Raji (cell line): ENCODE data around the gene MBP.

Source experiments
- POLR2A ChIP-seq: IDR thresholded peaks from 2 replicates; pipeline ENCODE4 v1.6.1; 2011; ENCODE audit warnings: low read depth, low read length, control low read depth; ENCODE audit not compliant: insufficient read depth

Gene MBP

DNA sequence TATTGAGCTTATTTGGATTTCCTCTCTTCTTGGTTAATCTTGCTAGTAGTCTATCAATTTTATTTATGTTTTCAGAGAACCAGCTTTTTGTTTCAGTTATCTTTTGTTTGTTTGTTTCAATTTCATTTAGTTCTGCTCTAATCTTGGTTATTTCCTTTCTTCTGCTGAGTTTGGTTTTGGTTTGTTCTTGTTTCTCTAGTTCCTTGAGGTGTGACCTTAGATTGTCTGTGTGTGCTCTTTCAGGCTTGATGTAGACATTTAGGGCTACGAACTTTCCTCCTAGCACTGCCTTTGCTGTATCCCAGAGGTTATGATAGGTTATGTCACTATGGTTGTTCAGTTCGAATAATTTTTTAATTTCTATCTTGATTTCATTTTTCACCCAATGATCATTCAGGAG, 168.6 kb downstream of the MBP start:
- TF ChIP-seq POLR2A = no peak

GRCh38 chr18:76962851-76963250, 169.7 kb downstream of the MBP start:
- no peak for TF ChIP-seq POLR2A

DNA sequence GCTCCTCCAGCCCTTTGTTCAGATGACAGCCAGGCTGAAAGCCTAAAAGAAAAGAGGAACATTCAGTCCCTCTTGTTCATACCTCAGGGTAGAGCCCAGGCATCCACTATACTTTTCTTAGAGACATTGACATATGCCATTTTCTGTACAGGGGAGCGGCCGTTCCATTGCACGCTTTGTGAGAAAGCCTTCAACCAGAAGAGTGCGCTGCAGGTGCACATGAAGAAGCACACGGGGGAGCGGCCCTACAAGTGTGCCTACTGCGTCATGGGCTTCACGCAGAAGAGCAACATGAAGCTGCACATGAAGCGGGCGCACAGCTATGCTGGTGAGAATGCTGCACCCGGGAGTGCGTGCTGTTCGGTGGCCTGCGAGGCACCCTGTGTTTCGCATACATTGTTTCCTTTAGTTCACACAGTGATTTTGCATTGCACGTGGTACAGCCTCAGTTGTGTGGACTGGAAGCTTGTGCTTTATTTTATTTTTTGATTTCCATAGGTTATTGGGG, 172.0 kb downstream of the MBP start:
- TF ChIP-seq POLR2A = no peak

GRCh38 chr18:76959605-76960004, 173.0 kb downstream of the MBP start:
- no peak for TF ChIP-seq POLR2A

- no peak for TF ChIP-seq POLR2A
Observed at GRCh38 chr18:76958692-76959341, 173.8 kb downstream of the MBP start.

- TF ChIP-seq POLR2A = no peak
Observed at GRCh38 chr18:76957384-76958355, 174.9 kb downstream of the MBP start.

DNA sequence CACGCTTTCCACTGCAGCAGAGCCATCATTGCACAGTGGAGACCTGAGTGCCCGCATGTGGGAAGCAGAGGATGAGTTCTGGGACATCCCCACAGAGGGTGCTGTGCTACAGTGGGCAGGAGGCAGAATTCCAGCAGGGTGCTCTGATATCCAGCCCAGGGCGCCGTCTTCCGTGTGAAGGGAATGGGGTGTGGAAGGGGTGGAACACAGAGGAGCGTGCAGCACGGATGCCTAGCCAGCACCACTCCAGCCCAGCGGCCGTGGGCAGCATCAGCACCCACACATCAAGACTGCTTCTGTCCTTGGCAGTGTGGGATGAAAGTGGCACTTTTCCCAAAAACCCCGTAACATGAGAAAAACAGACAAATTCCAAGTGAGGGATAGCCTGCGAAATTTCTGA, 175.9 kb downstream of the MBP start:
- no peak for TF ChIP-seq POLR2A

- no peak for TF ChIP-seq POLR2A
Observed at GRCh38 chr18:76955524-76956170, 176.9 kb downstream of the MBP start.

- no peak for TF ChIP-seq POLR2A
Observed at GRCh38 chr18:76953583-76954233, 178.9 kb downstream of the MBP start.

GRCh38 chr18:76953156-76953555, 179.4 kb downstream of the MBP start:
- no peak for TF ChIP-seq POLR2A

DNA sequence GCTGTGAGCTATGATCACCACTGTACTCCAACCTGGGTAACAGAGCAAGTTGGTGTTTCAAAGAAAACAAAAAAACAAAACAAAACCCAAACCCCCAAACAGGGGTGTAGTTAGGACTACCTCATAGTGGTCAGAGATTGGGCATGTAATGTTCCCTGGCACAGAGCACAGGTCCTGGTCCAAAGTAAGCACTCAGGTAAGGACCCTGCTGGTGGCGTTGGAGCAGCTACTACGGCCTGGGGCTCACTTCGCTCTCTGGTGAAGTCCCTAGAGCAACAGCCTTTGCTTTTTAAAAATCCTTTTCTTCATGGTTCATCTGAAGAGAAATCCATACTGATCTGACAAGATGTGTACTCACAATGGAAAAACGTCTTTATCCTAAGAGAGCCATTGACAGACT, 179.8 kb downstream of the MBP start:
- no peak for TF ChIP-seq POLR2A

- TF ChIP-seq POLR2A = no peak
Observed at GRCh38 chr18:76951456-76952247, 180.9 kb downstream of the MBP start.

GRCh38 chr18:76948345-76948744, 184.2 kb downstream of the MBP start:
- TF ChIP-seq POLR2A = no peak

GRCh38 chr18:76943542-76944339, 188.8 kb downstream of the MBP start:
- TF ChIP-seq POLR2A = no peak

DNA sequence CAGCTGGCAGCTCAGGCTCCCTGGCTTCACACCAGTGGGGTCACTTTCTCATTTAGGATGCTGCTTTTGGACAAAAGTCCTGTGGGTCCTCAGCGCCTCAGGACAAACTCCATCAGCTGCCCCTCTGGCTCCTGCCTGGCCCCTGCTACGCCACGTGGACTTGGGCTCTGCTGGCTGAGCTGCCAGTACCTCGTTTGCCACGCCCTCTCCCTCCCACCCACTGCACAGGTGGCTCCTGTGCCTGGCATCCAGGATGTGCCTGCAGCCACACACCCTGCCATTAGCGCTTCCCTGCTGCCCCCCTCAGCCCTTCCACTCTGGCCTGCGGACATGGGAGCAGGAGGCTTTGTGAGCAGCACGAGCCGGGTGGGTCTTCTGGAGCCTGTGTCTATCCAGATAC, 191.3 kb downstream of the MBP start:
- TF ChIP-seq POLR2A = no peak
